ENCODE data around the gene SMYD3.

Gene SMYD3

DNA sequence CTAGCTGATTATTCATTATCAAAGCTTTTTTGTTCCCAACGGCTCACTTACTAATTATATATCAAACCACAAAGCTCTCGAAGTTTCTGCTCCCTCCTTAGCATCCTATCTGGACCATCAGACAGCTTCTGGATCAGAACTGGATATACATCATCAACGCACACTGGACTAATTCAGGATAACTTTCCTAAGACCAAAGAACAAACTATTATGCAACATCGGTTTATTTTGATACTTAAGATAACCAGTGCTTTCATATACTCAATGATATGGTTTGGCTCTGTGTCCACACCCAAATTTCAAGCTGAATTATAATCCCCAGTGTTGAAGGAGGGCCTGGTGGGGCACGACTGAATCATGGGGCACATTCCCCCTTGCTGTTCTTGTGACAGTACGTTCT lies 110.8 kb downstream of the SMYD3 start:
- Histone ChIP-seq H3K27me3 (ENCODE audit: low read length) (no peaks in the 10 kb centered on the region), H3K9me3 (ENCODE audit: insufficient read depth, low read length) (no peaks in the 10 kb centered on the region), H4K20me1 (ENCODE audit: low read depth, low read length) (peaks cover 8% of the 10 kb centered on the region; the same call in 1 of the 2 replicates), H3K27ac (ENCODE audit: low read depth, low read length) (no peak overlapping the region), H3K9ac (ENCODE audit: low read length) (no peak overlapping the region), H3K4me2 (ENCODE audit: low read depth, low read length, poor library complexity, severe bottlenecking) (no peak overlapping the region), H3K36me3 (ENCODE audit: low read length) (no peaks in the 10 kb centered on the region), H3K9me2 (replicated peaks; ENCODE audit: insufficient read depth, low read length) (no peaks in the 10 kb centered on the region), H2AFZ (ENCODE audit: low read depth, low read length, severe bottlenecking) (no peak overlapping the region), H3K4me3 (ENCODE audit: insufficient read depth, low read length, poor library complexity, severe bottlenecking) (no peak overlapping the region), H3F3A (ENCODE audit: insufficient read depth) (no peaks in the 10 kb centered on the region), H3K79me2 (ENCODE audit: insufficient read depth, low read length) (0 out of 2 replicates have a peak, but pooled peaks cover under 1% of the 10 kb centered on the region)
- TF ChIP-seq, protein P1, sequence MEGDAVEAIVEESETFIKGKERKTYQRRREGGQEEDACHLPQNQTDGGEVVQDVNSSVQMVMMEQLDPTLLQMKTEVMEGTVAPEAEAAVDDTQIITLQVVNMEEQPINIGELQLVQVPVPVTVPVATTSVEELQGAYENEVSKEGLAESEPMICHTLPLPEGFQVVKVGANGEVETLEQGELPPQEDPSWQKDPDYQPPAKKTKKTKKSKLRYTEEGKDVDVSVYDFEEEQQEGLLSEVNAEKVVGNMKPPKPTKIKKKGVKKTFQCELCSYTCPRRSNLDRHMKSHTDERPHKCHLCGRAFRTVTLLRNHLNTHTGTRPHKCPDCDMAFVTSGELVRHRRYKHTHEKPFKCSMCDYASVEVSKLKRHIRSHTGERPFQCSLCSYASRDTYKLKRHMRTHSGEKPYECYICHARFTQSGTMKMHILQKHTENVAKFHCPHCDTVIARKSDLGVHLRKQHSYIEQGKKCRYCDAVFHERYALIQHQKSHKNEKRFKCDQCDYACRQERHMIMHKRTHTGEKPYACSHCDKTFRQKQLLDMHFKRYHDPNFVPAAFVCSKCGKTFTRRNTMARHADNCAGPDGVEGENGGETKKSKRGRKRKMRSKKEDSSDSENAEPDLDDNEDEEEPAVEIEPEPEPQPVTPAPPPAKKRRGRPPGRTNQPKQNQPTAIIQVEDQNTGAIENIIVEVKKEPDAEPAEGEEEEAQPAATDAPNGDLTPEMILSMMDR (IDR thresholded peaks at IDR 0.05; ENCODE audit: insufficient read depth, low read length, poor library complexity, severe bottlenecking): no peak
- no peak for TF ChIP-seq EZH2phosphoT487 (conservative IDR thresholded peaks at IDR 0.05; ENCODE audit: low read length)

DNA sequence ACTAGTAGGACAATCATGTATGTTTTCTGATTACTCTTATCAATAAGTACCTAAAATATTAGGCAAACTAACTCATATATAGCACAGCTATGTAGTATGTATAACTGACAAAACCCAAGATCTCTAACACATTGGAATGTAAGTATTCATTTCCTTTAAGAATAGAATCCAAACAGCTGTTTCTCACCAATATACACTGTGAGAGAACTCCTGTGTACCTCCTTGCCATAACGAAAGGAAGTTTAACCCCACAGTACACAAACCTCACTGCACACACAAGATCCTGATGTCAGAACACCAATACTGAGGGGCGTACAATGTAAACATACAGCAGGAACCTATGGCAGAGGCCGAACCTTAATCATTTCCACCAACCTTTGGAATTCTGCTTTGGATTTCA lies 113.0 kb downstream of the SMYD3 start:
- no peaks in the 10 kb centered on the region for H3F3A ChIP-seq (ENCODE audit: insufficient read depth)
- no peaks in the 10 kb centered on the region for H3K9me2 ChIP-seq (replicated peaks; ENCODE audit: insufficient read depth, low read length)
- H3K79me2 ChIP-seq (ENCODE audit: insufficient read depth, low read length): 0 out of 2 replicates have a peak, but pooled peaks cover 5% of the 10 kb centered on the region
- no peak overlapping the region for H2AFZ ChIP-seq (ENCODE audit: low read depth, low read length, severe bottlenecking)
- no peak overlapping the region for H3K4me3 ChIP-seq (ENCODE audit: insufficient read depth, low read length, poor library complexity, severe bottlenecking)
- no peaks in the 10 kb centered on the region for H3K9me3 ChIP-seq (ENCODE audit: insufficient read depth, low read length)
- TF ChIP-seq EZH2phosphoT487 (conservative IDR thresholded peaks at IDR 0.05; ENCODE audit: low read length): no peak
- TF ChIP-seq, protein P1 (IDR thresholded peaks at IDR 0.05; ENCODE audit: insufficient read depth, low read length, poor library complexity, severe bottlenecking): no peak
- no peak overlapping the region for H3K27ac ChIP-seq (ENCODE audit: low read depth, low read length)
- H3K4me2 ChIP-seq (ENCODE audit: low read depth, low read length, poor library complexity, severe bottlenecking): no peak overlapping the region
- no peaks in the 10 kb centered on the region for H3K27me3 ChIP-seq (ENCODE audit: low read length)
- no peak overlapping the region for H3K9ac ChIP-seq (ENCODE audit: low read length)
- H3K36me3 ChIP-seq (ENCODE audit: low read length): no peaks in the 10 kb centered on the region; the same call in 1 of the 2 replicates
- peaks cover 15% of the 10 kb centered on the region for H4K20me1 ChIP-seq (ENCODE audit: low read depth, low read length)

DNA sequence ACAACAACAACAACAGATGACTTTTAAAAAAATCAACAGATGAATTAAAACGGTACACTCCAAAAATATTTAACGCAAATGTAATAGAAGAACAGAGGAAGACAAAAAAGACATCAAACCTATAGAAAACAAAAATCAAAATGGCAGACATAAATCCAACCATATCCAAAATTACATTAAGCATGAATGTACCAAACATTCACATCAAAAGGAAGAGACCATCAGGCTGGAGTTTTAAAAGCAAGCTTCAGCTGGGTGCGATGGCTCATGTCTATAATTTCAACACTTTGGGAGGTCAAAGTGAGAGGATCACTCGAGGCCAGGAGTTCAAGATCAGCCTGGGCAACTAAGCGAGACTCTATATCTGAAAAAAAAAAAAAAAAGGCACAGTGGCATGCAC lies 116.2 kb downstream of the SMYD3 start:
- Histone ChIP-seq H3K79me2 (ENCODE audit: insufficient read depth, low read length) (0 out of 2 replicates have a peak, but pooled peaks cover 5% of the 10 kb centered on the region), H3K9me3 (ENCODE audit: insufficient read depth, low read length) (no peaks in the 10 kb centered on the region), H4K20me1 (ENCODE audit: low read depth, low read length) (peaks cover 22% of the 10 kb centered on the region), H3K27me3 (ENCODE audit: low read length) (no peaks in the 10 kb centered on the region), H3K9me2 (replicated peaks; ENCODE audit: insufficient read depth, low read length) (no peaks in the 10 kb centered on the region), H3F3A (ENCODE audit: insufficient read depth) (no peaks in the 10 kb centered on the region), H3K27ac (ENCODE audit: low read depth, low read length) (no peak overlapping the region), H2AFZ (ENCODE audit: low read depth, low read length, severe bottlenecking) (no peak overlapping the region), H3K4me2 (ENCODE audit: low read depth, low read length, poor library complexity, severe bottlenecking) (no peak overlapping the region), H3K36me3 (ENCODE audit: low read length) (no peaks in the 10 kb centered on the region; the same call in 1 of the 2 replicates), H3K4me3 (ENCODE audit: insufficient read depth, low read length, poor library complexity, severe bottlenecking) (no peak overlapping the region), H3K9ac (ENCODE audit: low read length) (no peak overlapping the region)
- TF ChIP-seq, protein P1 (IDR thresholded peaks at IDR 0.05; ENCODE audit: insufficient read depth, low read length, poor library complexity, severe bottlenecking): no peak
- no peak for TF ChIP-seq EZH2phosphoT487 (conservative IDR thresholded peaks at IDR 0.05; ENCODE audit: low read length)
